Stomach (tissue), 9 donors: ENCODE measurements around the gene NRIP3. TPM values are rescaled to one million over a fixed set of nuclear protein-coding genes. Genes with fewer than 3 reads are reported as not detected.

ENCODE experiments used
- DNase-seq, 2 donors: peaks; one replicate each; pipeline versions ENCODE4 v3.0.0 to v3.0.0-alpha.2; 2013 to 2019
- H3K27ac ChIP-seq, 5 donors: fragments of 200-600 bp in 4 of 5; sonication (generic) in 4 of 5; one replicate each; pipeline ENCODE4 v1.5.1; 2013 to 2019; ENCODE audit warnings: mild to moderate bottlenecking in 1 of 5, moderate library complexity in 1 of 5
- H3K27me3 ChIP-seq, 3 donors: fragments of 200-600 bp; sonication (generic); one replicate each; pipeline ENCODE4 v1.5.1; 2017 to 2019; ENCODE audit warnings: mixed run types in 1 of 3
- H3K36me3 ChIP-seq, 4 donors: fragments of 200-600 bp; sonication (generic); 1 replicate in 3 of 4; 2 replicates in 1 of 4; pipeline ENCODE4 v1.5.1; 2016 to 2019
- H3K4me1 ChIP-seq, 4 donors: fragments of 200-600 bp; sonication (generic); one replicate each; pipeline ENCODE4 v1.5.1; 2016 to 2019
- H3K4me3 ChIP-seq, 4 donors: fragments of 200-600 bp; sonication (generic) in 3 of 4; one replicate each; pipeline ENCODE4 v1.5.1; 2016 to 2019; ENCODE audit warnings: mild to moderate bottlenecking in 1 of 4
- H3K9me3 ChIP-seq, 4 donors: fragments of 200-600 bp; sonication (generic); one replicate each; pipeline ENCODE4 v1.5.1; 2016 to 2019
- CTCF ChIP-seq, 7 experiments: fragments of 450-650 bp in 4 of 7; fragments of 200-600 bp in 3 of 7; sonication (generic) in 3 of 7; IDR thresholded peaks; one replicate each; pipeline ENCODE4 v1.5.1; 2016 to 2019; ENCODE audit warnings: antibody characterized with exemption in 7 of 7, control low read depth in 2 of 7, mild to moderate bottlenecking in 1 of 7
- EP300 ChIP-seq: sonication (generic); formaldehyde crosslinking; IDR thresholded peaks from one replicate; pipeline ENCODE4 v1.6.1; 2017; ENCODE audit warnings: antibody characterized with exemption
- POLR2A ChIP-seq, 4 donors: fragments of 450-650 bp; IDR thresholded peaks; one replicate each; pipeline ENCODE4 v1.6.1; 2016; ENCODE audit warnings: antibody characterized with exemption in 4 of 4, control low read depth in 2 of 4, mild to moderate bottlenecking in 1 of 4, moderate library complexity in 1 of 4
- POLR2AphosphoS5 ChIP-seq, 3 donors: sonication (generic); formaldehyde crosslinking; IDR thresholded peaks; one replicate each; pipeline ENCODE4 v1.6.1; 2016; ENCODE audit warnings: antibody characterized with exemption in 3 of 3
- WGBS, 5 donors: extraction: QIAGEN DNeasy Blood & Tissue Kit in 3 of 5; methylation state at CpG; one replicate each; pipeline versions ENCODE4 v1.1.5 to v1.1.7; 2013 to 2018; 5-methylcytosine and 5-hydroxymethylcytosine counted together
- intact Hi-C: fragments of 100-400 bp; cut with DNase I; formaldehyde crosslinking; loops from one replicate; pipeline ENCODE4 v1.15.1; 2023; ENCODE audit warnings: low total_unique reads
- polyA plus RNA-seq, 3 donors: library from polyadenylated mRNA; stranded (reverse); fragments of 200-250 nt; gene quantifications; one replicate each; pipeline ENCODE4 v1.2.3, GENCODE V29; 2013
- total RNA-seq, 5 donors: library from RNA; depleted of rRNA; stranded (reverse); fragments of >200 nt; gene quantifications; one replicate each; pipeline versions ENCODE4 v1.1.0 to v1.2.3, GENCODE V29; 2014 to 2016
- donor health status: healthy with polysubstance abuse.
- donor health status: Bipolar disorder and iron deficiency.
- donor health status: healthy.

Gene NRIP3
- total and polyA plus RNA-seq, 8 donors, result 0.33 to 3.9 (median 1.6) TPM; not detected in 2

- H3K36me3 ChIP-seq, result no peaks in the 10 kb centered on the region
- no peak for DNase-seq
- no peak overlapping the region for H3K4me3 ChIP-seq
- no peaks in the 10 kb centered on the region for H3K9me3 ChIP-seq
- intact Hi-C loops, result no loop called here
- 40 to 73% (median 54%) methylated on average over 1 of the region's 1 CpG for WGBS, 5 donors
- no peak for TF ChIP-seq POLR2AphosphoS5 (IDR thresholded peaks at IDR 0.05)
- TF ChIP-seq EP300, result no peak
- no peak for TF ChIP-seq POLR2A (IDR thresholded peaks at IDR 0.05)
- TF ChIP-seq CTCF (IDR thresholded peaks at IDR 0.05), result no peak
- no peak overlapping the region for H3K27ac ChIP-seq
- H3K27me3 ChIP-seq, result peaks cover 0 to 14% (median 8%) of the 10 kb centered on the region in 3 donors
- H3K4me1 ChIP-seq, result peaks cover 8 to 12% (median 10%) of the 10 kb centered on the region in 4 donors
Measured at GRCh38 chr11:9008661-9009060, 4.9 kb upstream of the NRIP3 start.

GRCh38 chr11:9008011-9008550 is 4.3 kb upstream of the NRIP3 start:
- peaks cover 14 to 18% (median 16%) of the 10 kb centered on the region in 4 donors for H3K4me1 ChIP-seq
- 62 to 76% (median 63%) methylated on average over 3 of the region's 3 CpGs for WGBS, 5 donors
- H3K27ac ChIP-seq, result no peak overlapping the region
- H3K9me3 ChIP-seq, result no peaks in the 10 kb centered on the region
- H3K36me3 ChIP-seq, result no peaks in the 10 kb centered on the region
- TF ChIP-seq POLR2A (IDR thresholded peaks at IDR 0.05), result no peak
- TF ChIP-seq EP300, result no peak
- no peak for TF ChIP-seq CTCF (IDR thresholded peaks at IDR 0.05)
- TF ChIP-seq POLR2AphosphoS5 (IDR thresholded peaks at IDR 0.05), result no peak
- H3K4me3 ChIP-seq, result no peak overlapping the region
- H3K27me3 ChIP-seq, result peaks cover 0 to 18% (median 14%) of the 10 kb centered on the region in 3 donors
- intact Hi-C loops, result no loop called here
- no peak for DNase-seq

- peaks cover 0 to 30% (median 28%) of the 10 kb centered on the region in 3 donors for H3K27me3 ChIP-seq
- H3K4me1 ChIP-seq, result peaks cover 18 to 28% (median 20%) of the 10 kb centered on the region in 4 donors
- TF ChIP-seq EP300 (no peak), POLR2AphosphoS5 (IDR thresholded peaks at IDR 0.05) (no peak), CTCF (IDR thresholded peaks at IDR 0.05) (no peak), POLR2A (IDR thresholded peaks at IDR 0.05) (no peak)
- no peak overlapping the region for H3K4me3 ChIP-seq
- no peaks in the 10 kb centered on the region for H3K9me3 ChIP-seq
- DNase-seq, result no peak
- no peaks in the 10 kb centered on the region for H3K36me3 ChIP-seq
- intact Hi-C loops, result no loop called here
- no peak overlapping the region for H3K27ac ChIP-seq
- 75 to 83% (median 79%) methylated on average over 4 of the region's 4 CpGs for WGBS, 5 donors
Measured at GRCh38 chr11:9005087-9005486, 1.3 kb upstream of the NRIP3 start.

GRCh38 chr11:9004183-9004926 is 554 bp upstream of the NRIP3 start:
- DNase-seq, result peak in 1 of 2 donors; percentile 59
- H3K27ac ChIP-seq, result peak overlapping the region in 2 of 5 donors; percentile 15 to 70
- intact Hi-C loops, result no loop called here
- 6 to 18% (median 10%) methylated on average over 28 to 68 of the region's 69 CpGs for WGBS, 5 donors
- peak overlapping the region; percentile 48 to 55 (median 54) for H3K4me3 ChIP-seq
- no peaks in the 10 kb centered on the region for H3K9me3 ChIP-seq
- H3K4me1 ChIP-seq, result peaks cover 18 to 28% (median 20%) of the 10 kb centered on the region in 4 donors
- TF ChIP-seq EP300 (no peak), CTCF (IDR thresholded peaks at IDR 0.05) (no peak), POLR2A (IDR thresholded peaks at IDR 0.05) (no peak), POLR2AphosphoS5 (IDR thresholded peaks at IDR 0.05) (no peak)
- peaks cover 0 to 30% (median 28%) of the 10 kb centered on the region in 3 donors for H3K27me3 ChIP-seq
- H3K36me3 ChIP-seq, result no peaks in the 10 kb centered on the region
